Endodermal cell (in vitro differentiated cells): Measurements from ENCODE around the gene AGPAT1. TPM values are rescaled to one million over a fixed set of nuclear protein-coding genes. Genes with fewer than 3 reads are reported as not detected.

ENCODE experiments used
- DNase-seq: peaks from one replicate; pipeline ENCODE4 v3.0.0-alpha.2; 2017
- H3K27ac ChIP-seq: 2 replicates; pipeline ENCODE4 v1.5.1; 2013; ENCODE audit warnings: mild to moderate bottlenecking, low read depth, low read length, moderate library complexity
- H3K27me3 ChIP-seq: 2 replicates; pipeline ENCODE4 v1.6.1; 2013; ENCODE audit warnings: mild to moderate bottlenecking, low read length, moderate library complexity; ENCODE audit not compliant: insufficient read depth, control insufficient read depth, poor library complexity, severe bottlenecking
- H3K36me3 ChIP-seq: 2 replicates; pipeline ENCODE4 v1.7.0; 2013; ENCODE audit warnings: mild to moderate bottlenecking, low read length, moderate library complexity; ENCODE audit not compliant: control insufficient read depth, insufficient read depth
- H3K4me1 ChIP-seq: one replicate; pipeline ENCODE4 v1.7.0; 2013; ENCODE audit warnings: low read length; ENCODE audit not compliant: control insufficient read depth, insufficient read depth
- H3K4me3 ChIP-seq: 2 replicates; pipeline ENCODE4 v1.5.1; 2013; ENCODE audit warnings: mild to moderate bottlenecking, low read length, moderate library complexity
- H3K9ac ChIP-seq: 2 replicates; pipeline ENCODE4 v1.6.1; 2013; ENCODE audit warnings: mild to moderate bottlenecking, low read length, moderate library complexity; ENCODE audit not compliant: poor library complexity, severe bottlenecking; ENCODE audit errors: extremely low read depth
- H3K9me3 ChIP-seq: 2 replicates; pipeline ENCODE4 v1.6.1; 2013; ENCODE audit warnings: mild to moderate bottlenecking, low read length, moderate library complexity; ENCODE audit not compliant: control insufficient read depth
- H3K27ac Mint-ChIP-seq: 2 replicates; pipeline ENCODE4 v1.8.0; 2020; ENCODE audit warnings: mixed read lengths
- H3K27me3 Mint-ChIP-seq: 2 replicates; pipeline ENCODE4 v1.8.0; 2021; ENCODE audit warnings: mild to moderate bottlenecking, mixed read lengths; ENCODE audit not compliant: insufficient read depth
- H3K36me3 Mint-ChIP-seq: 2 replicates; pipeline ENCODE4 v1.8.0; 2020; ENCODE audit warnings: low read depth, mixed read lengths
- H3K4me1 Mint-ChIP-seq: 2 replicates; pipeline ENCODE4 v1.8.0; 2020; ENCODE audit warnings: mixed read lengths
- H3K4me3 Mint-ChIP-seq: 2 replicates; pipeline ENCODE4 v1.8.0; 2020; ENCODE audit warnings: mild to moderate bottlenecking, moderate library complexity, mixed read lengths
- H3K9me3 Mint-ChIP-seq: 2 replicates; pipeline ENCODE4 v1.8.0; 2020; ENCODE audit warnings: mild to moderate bottlenecking, mixed read lengths
- WGBS, 2 experiments: methylation state at CpG; one replicate each; pipeline versions ENCODE4 v1.1.5 to v1.1.7; 2013; ENCODE audit warnings: missing lambda C conversion rate in 2 of 2, mixed read lengths in 1 of 2; ENCODE audit not compliant: insufficient coverage in 1 of 2, insufficient read length in 1 of 2; 5-methylcytosine and 5-hydroxymethylcytosine counted together
- total RNA-seq, 2 donors: library from RNA; stranded (reverse); fragmentation: NEBNext Ultra II Directional in 1 of 2; extraction: Animal tissue kit (Norgen Biotek cat#: 25700) in 1 of 2; gene quantifications; 2 replicates in 1 of 2; 3 replicates in 1 of 2; pipeline ENCODE4 v1.2.1, GENCODE V29; 2021
- TF ChIP-seq, protein P1 (sequence below): fragments of 200-600 bp; sonication (generic); conservative IDR thresholded peaks from 2 replicates; pipeline ENCODE4 v1.5.0; 2021; ENCODE audit warnings: antibody characterized with exemption, mild to moderate bottlenecking

AGPAT1 gene
- total RNA-seq, 2 donors from 2014 or later = 124 to 147 TPM

DNA sequence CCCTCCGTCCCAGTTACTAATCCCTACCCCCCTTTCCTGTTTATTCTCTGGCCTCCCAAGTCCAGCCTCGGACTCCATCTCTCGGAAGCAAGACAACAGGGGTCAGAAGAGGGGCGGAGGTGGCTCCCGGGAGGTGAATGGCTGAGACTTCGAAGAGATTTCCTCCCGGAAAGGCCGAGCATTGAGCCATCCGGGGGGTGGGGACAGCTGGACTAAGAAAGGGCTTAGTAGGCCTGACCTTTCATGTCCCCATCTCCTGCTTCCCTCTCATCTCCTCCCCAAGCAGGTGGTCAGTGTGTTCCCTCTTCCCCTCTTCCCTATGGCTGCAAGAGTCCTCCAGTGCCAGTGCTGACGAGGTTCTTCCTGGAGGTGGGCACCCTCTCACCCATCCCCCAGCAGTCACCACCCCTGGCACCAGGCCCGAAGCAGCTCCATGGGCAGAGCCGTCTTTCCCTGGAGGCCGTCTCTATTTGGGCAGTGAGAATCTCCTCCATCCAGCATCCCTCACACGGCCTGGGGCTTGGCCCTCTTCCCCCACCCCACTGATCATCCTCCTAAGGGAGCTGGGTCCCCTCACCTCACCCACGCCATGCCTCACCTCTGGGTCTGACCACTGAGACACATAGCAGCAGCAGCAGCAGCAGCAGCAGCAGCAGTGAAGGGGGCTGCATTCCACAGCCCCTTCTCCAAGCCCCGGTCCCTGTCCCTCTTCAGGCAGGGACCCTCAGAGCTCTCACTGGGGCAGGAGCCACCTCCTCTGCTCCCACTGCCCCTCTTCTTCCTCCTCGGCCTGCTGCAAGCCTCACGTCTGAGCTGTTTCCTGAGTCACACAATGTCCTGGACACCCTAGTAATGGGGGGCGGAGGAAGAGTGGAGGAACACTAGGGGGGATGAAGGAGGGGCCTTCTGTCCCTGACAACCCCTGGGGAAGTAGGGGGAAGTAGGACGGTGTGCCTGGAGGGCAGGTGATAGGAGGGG lies 47.7 kb upstream of the AGPAT1 start, which contains the start of gene NOTCH4:
Gene NOTCH4, minus strand, starts transcription at position 810 of the 978 bp plus-strand sequence. Its CDS starts 139 bp downstream, at position 671.
- H3K27ac Mint-ChIP-seq = no peak within 1 kb of the TSS
- peaks cover 98% of the 10 kb centered on the region for H3K27me3 Mint-ChIP-seq
- H3K27ac ChIP-seq = no peak within 1 kb of the TSS
- H3K9ac ChIP-seq = no peak within 1 kb of the TSS
- H3K9me3 Mint-ChIP-seq = no peaks in the 10 kb centered on the region
- peaks cover 5% of the 10 kb centered on the region for H3K4me1 Mint-ChIP-seq
- no peaks in the 10 kb centered on the region for H3K4me1 ChIP-seq
- H3K36me3 ChIP-seq = no peaks in the 10 kb centered on the region
- TF ChIP-seq, protein P1, sequence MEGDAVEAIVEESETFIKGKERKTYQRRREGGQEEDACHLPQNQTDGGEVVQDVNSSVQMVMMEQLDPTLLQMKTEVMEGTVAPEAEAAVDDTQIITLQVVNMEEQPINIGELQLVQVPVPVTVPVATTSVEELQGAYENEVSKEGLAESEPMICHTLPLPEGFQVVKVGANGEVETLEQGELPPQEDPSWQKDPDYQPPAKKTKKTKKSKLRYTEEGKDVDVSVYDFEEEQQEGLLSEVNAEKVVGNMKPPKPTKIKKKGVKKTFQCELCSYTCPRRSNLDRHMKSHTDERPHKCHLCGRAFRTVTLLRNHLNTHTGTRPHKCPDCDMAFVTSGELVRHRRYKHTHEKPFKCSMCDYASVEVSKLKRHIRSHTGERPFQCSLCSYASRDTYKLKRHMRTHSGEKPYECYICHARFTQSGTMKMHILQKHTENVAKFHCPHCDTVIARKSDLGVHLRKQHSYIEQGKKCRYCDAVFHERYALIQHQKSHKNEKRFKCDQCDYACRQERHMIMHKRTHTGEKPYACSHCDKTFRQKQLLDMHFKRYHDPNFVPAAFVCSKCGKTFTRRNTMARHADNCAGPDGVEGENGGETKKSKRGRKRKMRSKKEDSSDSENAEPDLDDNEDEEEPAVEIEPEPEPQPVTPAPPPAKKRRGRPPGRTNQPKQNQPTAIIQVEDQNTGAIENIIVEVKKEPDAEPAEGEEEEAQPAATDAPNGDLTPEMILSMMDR = no peak
- no peak within 1 kb of the TSS for H3K4me3 ChIP-seq
- DNase-seq = no peak
- no peak within 1 kb of the TSS for H3K4me3 Mint-ChIP-seq
- peaks cover 47% of the 10 kb centered on the region for H3K27me3 ChIP-seq
- H3K9me3 ChIP-seq = no peaks in the 10 kb centered on the region
- 76 to 78% methylated on average over 11 to 20 of the region's 20 CpGs for WGBS, 2 experiments
- no peaks in the 10 kb centered on the region for H3K36me3 Mint-ChIP-seq

DNA sequence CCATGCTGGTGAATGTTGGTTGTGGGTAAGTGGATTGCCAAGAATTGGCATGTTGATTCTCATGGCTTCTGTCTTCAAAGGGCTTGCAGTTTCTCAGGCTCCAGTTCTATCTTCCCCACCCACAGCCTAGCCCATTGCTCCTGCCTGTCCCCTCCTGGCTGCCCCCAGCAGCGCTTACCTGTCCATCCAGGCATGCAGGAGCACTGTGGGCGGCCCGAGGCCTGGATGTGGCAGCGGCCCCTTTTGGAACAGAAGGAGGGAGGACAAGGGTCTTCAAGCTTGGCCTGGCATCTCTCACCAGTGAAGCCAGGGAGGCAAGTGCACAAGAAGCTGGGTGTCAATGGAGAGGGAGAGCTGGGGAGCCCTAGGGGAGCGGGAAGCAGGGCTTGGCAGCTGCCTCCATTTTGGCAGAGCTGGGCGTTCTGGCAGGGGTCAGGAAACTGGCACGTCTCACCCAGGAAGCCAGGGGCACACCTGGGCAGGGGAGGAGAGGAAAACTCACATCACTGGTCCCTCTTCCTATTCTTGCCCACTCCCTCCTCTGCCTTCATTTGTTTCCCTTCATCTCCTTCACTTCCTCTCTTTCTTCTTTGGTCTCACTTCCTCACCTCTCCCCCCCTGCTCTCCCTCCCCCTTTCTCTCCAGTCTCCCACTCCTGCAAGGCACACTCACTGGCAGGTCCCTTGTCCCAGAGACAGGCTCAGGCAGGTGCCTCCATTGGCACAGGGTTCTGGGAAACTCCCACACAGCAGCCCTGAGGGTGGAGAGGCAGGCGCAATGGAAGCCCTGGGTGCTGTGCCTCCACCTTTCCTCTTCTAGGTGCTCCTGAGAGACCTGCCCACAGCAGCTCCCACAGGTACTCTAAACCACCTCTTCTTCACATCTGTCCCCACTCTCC lies 46.7 kb upstream of the AGPAT1 start:
- H3K9ac ChIP-seq = no peak overlapping the region
- DNase-seq = no peak
- TF ChIP-seq, protein P1 = no peak
- peaks cover 5% of the 10 kb centered on the region for H3K4me1 Mint-ChIP-seq
- no peaks in the 10 kb centered on the region for H3K4me1 ChIP-seq
- H3K9me3 ChIP-seq = no peaks in the 10 kb centered on the region
- H3K4me3 Mint-ChIP-seq = no peak overlapping the region
- H3K4me3 ChIP-seq = no peak overlapping the region
- H3K9me3 Mint-ChIP-seq = no peaks in the 10 kb centered on the region
- no peak overlapping the region for H3K27ac ChIP-seq
- H3K36me3 ChIP-seq = no peaks in the 10 kb centered on the region
- H3K36me3 Mint-ChIP-seq = no peaks in the 10 kb centered on the region
- peaks cover 95% of the 10 kb centered on the region for H3K27me3 Mint-ChIP-seq
- 91 to 92% methylated on average over 7 to 8 of the region's 8 CpGs for WGBS, 2 experiments
- H3K27ac Mint-ChIP-seq = no peak overlapping the region
- H3K27me3 ChIP-seq = peaks cover 39% of the 10 kb centered on the region

DNA sequence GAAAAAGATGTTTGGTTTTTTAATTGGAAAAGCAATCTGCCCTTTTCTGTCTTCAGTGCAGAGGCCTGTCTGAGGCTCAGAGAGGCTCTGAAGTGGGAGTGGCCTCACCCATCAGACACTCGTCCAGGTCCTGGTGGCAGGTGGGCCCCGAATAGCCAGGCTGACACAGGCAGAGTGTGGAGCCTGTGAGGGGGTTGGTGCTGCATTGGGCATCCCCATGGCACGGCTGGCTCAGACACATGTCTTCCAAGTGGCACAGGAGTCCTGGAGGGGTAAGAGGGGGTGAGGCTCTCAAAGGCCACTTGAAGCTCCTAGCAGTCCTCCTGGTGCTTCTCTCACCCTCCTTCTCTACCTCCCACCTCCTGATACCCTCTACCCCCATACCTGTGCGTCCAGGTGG lies 44.1 kb upstream of the AGPAT1 start:
- no peak overlapping the region for H3K27ac ChIP-seq
- no peaks in the 10 kb centered on the region for H3K4me1 ChIP-seq
- H3K36me3 Mint-ChIP-seq = no peaks in the 10 kb centered on the region
- peaks cover 13% of the 10 kb centered on the region for H3K27me3 ChIP-seq
- H3K9ac ChIP-seq = no peak overlapping the region
- peaks cover 90% of the 10 kb centered on the region for H3K27me3 Mint-ChIP-seq
- H3K4me3 ChIP-seq = no peak overlapping the region
- DNase-seq = no peak
- no peaks in the 10 kb centered on the region for H3K9me3 Mint-ChIP-seq
- no peaks in the 10 kb centered on the region for H3K36me3 ChIP-seq
- no peak overlapping the region for H3K4me3 Mint-ChIP-seq
- H3K4me1 Mint-ChIP-seq = peaks cover 5% of the 10 kb centered on the region
- H3K9me3 ChIP-seq = no peaks in the 10 kb centered on the region
- H3K27ac Mint-ChIP-seq = no peak overlapping the region
- WGBS, 2 experiments = 80 to 90% methylated on average over 2 to 4 of the region's 4 CpGs
- TF ChIP-seq, protein P1 = no peak
